GM21447 (cell line): Measurements from ENCODE around the gene EGLN2.
"Not testable (repeated sequence)": the region's sequence is repeated elsewhere in the genome, so short reads cannot be mapped to it uniquely, and the experiment has no call there.

Source experiments
- ATAC-seq: cut with Tn5 transposase; IDR thresholded peaks from one replicate; pipeline ENCODE4 v1.9.1; 2021; ENCODE audit not compliant: unreplicated experiment

The EGLN2 gene

GRCh38 chr19:40842012-40842411 is 43.0 kb downstream of the EGLN2 start:
- not testable (repeated sequence) for ATAC-seq

GRCh38 chr19:40842997-40843652 is 44.1 kb downstream of the EGLN2 start:
- ATAC-seq = not testable (repeated sequence)

- ATAC-seq = not testable (repeated sequence)
Measured at GRCh38 chr19:40843653-40844052, 44.7 kb downstream of the EGLN2 start.

GRCh38 chr19:40846722-40847121 is 47.7 kb downstream of the EGLN2 start:
- not testable (repeated sequence) for ATAC-seq

- not testable (repeated sequence) for ATAC-seq
Measured at GRCh38 chr19:40850277-40850676, 51.3 kb downstream of the EGLN2 start, which contains the start of gene CYP2A6. Gene CYP2A6, minus strand, starts transcription at chr19:40850447. Its CDS starts 21 bp downstream, at chr19:40850426.

- ATAC-seq = not testable (repeated sequence)
Measured at GRCh38 chr19:40852467-40853152, 53.6 kb downstream of the EGLN2 start.
